Gastrocnemius medialis (tissue), 4 donors: Measurements from ENCODE around the gene ZNF521.

Experiments used
- CTCF ChIP-seq, 5 experiments: fragments of 450-650 bp in 3 of 5; fragments of 200-600 bp in 2 of 5; sonication (generic) in 2 of 5; IDR thresholded peaks in 4 of 5; conservative IDR thresholded peaks in 1 of 5; 1 replicate in 4 of 5; 2 replicates in 1 of 5; pipeline ENCODE4 v1.5.1; 2016 to 2019; ENCODE audit warnings: antibody characterized with exemption in 5 of 5, mild to moderate bottlenecking in 3 of 5, moderate library complexity in 3 of 5
- POLR2A ChIP-seq, 2 donors: fragments of 450-650 bp; IDR thresholded peaks; one replicate each; pipeline ENCODE4 v1.6.1; 2017; ENCODE audit warnings: antibody characterized with exemption in 2 of 2, mild to moderate bottlenecking in 2 of 2, moderate library complexity in 2 of 2

- TF ChIP-seq POLR2A (IDR thresholded peaks at IDR 0.05) (no peak), CTCF (IDR thresholded peaks at IDR 0.05 in 4 of 5, conservative IDR thresholded peaks at IDR 0.05 in 1 of 5) (no peak)
Observed at GRCh38 chr18:25353080-25353479, 1.1 kb upstream of the ZNF521 start.
